Measurements from ENCODE around the gene PPP1R3D.

The PPP1R3D gene

DNA sequence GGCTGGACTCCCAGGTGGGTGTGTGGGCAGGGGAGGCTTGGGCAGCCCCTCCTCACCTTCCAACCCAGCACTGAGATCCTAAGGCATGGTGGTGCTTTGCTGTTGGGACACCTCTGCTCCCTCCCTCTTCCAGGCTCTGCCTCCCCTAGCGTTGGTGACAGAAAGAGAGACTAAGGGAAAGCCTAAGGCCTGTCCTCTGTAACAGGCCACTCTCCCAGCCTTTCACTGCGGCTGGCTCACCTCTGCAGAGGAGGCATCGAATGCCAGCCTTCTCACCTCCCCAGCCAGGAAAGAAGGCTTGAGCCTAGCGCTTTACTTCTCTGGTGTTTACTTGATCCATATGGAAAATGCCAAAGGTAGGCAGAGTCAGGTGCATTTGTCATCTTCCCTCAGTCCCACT, 14.6 kb upstream of the PPP1R3D start:
- Histone ChIP-seq H3K27ac (ENCODE audit: extremely low read depth, low read depth, low read length) (no peak overlapping the region), H3K4me1 (ENCODE audit: control insufficient read depth, insufficient read depth, low read length) (peaks cover 3% of the 10 kb centered on the region; the same call in 1 of the 2 replicates), H3K9me3 (ENCODE audit: control insufficient read depth, insufficient read depth, low read depth, low read length) (no peaks in the 10 kb centered on the region), H3K36me3 (ENCODE audit: control insufficient read depth in 2 of 2, insufficient read depth in 1 of 2, low read length in 2 of 2) (no peaks in the 10 kb centered on the region; a peak in 1 of 3 replicates), H3K4me3 (ENCODE audit: low read depth, low read length) (no peak overlapping the region)
- ChIA-PET CTCF (interaction anchor here (0.5 to 3.0 kb wide), 11 partner anchors 9 to 1925 kb away, joined by 3 to 12 read pairs (median 4); no protein-coding TSS in a partner anchor), POLR2A (interaction anchor here (1.1 kb wide), 2 partner anchors 14 to 15 kb away, joined by 3 to 4 read pairs; partner anchors contain the start of gene FAM217B)
- TF ChIP-seq GLIS1 (tag by site-specific recombination; IDR thresholded peaks at IDR 0.05) (no peak), ZNF114 (tag by site-specific recombination; IDR thresholded peaks at IDR 0.05) (no peak), ZNF707 (tag by site-specific recombination; IDR thresholded peaks at IDR 0.05) (no peak), ZBTB21 (tag by site-specific recombination; IDR thresholded peaks at IDR 0.05) (no peak), ZNF175 (tag by site-specific recombination; IDR thresholded peaks at IDR 0.05) (no peak), ZNF155 (tag by site-specific recombination; IDR thresholded peaks at IDR 0.05) (no peak), ZFP3 (tag by site-specific recombination; IDR thresholded peaks at IDR 0.05; ENCODE audit: low read depth) (no peak), ZNF302 (tag by site-specific recombination; IDR thresholded peaks at IDR 0.05; ENCODE audit: low read depth) (no peak), ZNF292 (tag by site-specific recombination; IDR thresholded peaks at IDR 0.05; ENCODE audit: borderline replicate concordance, low read depth) (no peak), ZNF830 (tag by site-specific recombination; IDR thresholded peaks at IDR 0.05; ENCODE audit: low read depth) (no peak), ZNF654 (tag by site-specific recombination; IDR thresholded peaks at IDR 0.05; ENCODE audit: low read depth) (no peak), ZBTB7A (tag by site-specific recombination; IDR thresholded peaks at IDR 0.05; ENCODE audit: low read depth) (no peak)
- TF ChIP-seq, protein P1, sequence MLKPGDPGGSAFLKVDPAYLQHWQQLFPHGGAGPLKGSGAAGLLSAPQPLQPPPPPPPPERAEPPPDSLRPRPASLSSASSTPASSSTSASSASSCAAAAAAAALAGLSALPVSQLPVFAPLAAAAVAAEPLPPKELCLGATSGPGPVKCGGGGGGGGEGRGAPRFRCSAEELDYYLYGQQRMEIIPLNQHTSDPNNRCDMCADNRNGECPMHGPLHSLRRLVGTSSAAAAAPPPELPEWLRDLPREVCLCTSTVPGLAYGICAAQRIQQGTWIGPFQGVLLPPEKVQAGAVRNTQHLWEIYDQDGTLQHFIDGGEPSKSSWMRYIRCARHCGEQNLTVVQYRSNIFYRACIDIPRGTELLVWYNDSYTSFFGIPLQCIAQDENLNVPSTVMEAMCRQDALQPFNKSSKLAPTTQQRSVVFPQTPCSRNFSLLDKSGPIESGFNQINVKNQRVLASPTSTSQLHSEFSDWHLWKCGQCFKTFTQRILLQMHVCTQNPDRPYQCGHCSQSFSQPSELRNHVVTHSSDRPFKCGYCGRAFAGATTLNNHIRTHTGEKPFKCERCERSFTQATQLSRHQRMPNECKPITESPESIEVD (tag by site-specific recombination; IDR thresholded peaks at IDR 0.05): no peak
- TF ChIP-seq, protein P2, sequence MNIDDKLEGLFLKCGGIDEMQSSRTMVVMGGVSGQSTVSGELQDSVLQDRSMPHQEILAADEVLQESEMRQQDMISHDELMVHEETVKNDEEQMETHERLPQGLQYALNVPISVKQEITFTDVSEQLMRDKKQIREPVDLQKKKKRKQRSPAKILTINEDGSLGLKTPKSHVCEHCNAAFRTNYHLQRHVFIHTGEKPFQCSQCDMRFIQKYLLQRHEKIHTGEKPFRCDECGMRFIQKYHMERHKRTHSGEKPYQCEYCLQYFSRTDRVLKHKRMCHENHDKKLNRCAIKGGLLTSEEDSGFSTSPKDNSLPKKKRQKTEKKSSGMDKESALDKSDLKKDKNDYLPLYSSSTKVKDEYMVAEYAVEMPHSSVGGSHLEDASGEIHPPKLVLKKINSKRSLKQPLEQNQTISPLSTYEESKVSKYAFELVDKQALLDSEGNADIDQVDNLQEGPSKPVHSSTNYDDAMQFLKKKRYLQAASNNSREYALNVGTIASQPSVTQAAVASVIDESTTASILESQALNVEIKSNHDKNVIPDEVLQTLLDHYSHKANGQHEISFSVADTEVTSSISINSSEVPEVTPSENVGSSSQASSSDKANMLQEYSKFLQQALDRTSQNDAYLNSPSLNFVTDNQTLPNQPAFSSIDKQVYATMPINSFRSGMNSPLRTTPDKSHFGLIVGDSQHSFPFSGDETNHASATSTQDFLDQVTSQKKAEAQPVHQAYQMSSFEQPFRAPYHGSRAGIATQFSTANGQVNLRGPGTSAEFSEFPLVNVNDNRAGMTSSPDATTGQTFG (tag by site-specific recombination; IDR thresholded peaks at IDR 0.05; ENCODE audit: borderline replicate concordance): no peak
- TF ChIP-seq, protein P3, sequence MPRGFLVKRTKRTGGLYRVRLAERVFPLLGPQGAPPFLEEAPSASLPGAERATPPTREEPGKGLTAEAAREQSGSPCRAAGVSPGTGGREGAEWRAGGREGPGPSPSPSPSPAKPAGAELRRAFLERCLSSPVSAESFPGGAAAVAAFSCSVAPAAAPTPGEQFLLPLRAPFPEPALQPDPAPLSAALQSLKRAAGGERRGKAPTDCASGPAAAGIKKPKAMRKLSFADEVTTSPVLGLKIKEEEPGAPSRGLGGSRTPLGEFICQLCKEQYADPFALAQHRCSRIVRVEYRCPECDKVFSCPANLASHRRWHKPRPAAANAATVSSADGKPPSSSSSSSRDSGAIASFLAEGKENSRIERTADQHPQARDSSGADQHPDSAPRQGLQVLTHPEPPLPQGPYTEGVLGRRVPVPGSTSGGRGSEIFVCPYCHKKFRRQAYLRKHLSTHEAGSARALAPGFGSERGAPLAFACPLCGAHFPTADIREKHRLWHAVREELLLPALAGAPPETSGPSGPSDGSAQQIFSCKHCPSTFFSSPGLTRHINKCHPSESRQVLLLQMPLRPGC (tag by site-specific recombination; IDR thresholded peaks at IDR 0.05): no peak
- TF ChIP-seq, protein P4, sequence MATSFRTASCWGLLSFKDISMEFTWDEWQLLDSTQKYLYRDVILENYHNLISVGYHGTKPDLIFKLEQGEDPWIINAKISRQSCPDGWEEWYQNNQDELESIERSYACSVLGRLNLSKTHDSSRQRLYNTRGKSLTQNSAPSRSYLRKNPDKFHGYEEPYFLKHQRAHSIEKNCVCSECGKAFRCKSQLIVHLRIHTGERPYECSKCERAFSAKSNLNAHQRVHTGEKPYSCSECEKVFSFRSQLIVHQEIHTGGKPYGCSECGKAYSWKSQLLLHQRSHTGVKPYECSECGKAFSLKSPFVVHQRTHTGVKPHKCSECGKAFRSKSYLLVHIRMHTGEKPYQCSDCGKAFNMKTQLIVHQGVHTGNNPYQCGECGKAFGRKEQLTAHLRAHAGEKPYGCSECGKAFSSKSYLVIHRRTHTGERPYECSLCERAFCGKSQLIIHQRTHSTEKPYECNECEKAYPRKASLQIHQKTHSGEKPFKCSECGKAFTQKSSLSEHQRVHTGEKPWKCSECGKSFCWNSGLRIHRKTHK (tag by site-specific recombination; IDR thresholded peaks at IDR 0.05): no peak
- TF ChIP-seq, protein P5, sequence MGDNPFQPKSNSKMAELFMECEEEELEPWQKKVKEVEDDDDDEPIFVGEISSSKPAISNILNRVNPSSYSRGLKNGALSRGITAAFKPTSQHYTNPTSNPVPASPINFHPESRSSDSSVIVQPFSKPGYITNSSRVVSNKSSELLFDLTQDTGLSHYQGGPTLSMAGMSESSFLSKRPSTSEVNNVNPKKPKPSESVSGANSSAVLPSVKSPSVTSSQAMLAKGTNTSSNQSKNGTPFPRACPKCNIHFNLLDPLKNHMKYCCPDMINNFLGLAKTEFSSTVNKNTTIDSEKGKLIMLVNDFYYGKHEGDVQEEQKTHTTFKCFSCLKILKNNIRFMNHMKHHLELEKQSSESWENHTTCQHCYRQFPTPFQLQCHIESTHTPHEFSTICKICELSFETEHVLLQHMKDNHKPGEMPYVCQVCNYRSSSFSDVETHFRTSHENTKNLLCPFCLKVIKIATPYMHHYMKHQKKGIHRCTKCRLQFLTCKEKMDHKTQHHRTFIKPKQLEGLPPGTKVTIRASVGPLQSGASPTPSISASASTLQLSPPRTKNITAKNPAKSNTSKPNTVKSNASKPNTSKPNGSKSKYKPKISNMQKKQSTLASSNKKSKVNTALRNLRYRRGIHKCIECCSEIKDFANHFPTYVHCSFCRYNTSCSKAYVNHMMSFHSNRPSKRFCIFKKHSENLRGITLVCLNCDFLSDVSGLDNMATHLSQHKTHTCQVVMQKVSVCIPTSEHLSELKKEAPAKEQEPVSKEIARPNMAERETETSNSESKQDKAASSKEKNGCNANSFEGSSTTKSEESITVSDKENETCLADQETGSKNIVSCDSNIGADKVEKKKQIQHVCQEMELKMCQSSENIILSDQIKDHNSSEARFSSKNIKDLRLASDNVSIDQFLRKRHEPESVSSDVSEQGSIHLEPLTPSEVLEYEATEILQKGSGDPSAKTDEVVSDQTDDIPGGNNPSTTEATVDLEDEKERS (tag by site-specific recombination; IDR thresholded peaks at IDR 0.05): no peak
- TF ChIP-seq, protein P6, sequence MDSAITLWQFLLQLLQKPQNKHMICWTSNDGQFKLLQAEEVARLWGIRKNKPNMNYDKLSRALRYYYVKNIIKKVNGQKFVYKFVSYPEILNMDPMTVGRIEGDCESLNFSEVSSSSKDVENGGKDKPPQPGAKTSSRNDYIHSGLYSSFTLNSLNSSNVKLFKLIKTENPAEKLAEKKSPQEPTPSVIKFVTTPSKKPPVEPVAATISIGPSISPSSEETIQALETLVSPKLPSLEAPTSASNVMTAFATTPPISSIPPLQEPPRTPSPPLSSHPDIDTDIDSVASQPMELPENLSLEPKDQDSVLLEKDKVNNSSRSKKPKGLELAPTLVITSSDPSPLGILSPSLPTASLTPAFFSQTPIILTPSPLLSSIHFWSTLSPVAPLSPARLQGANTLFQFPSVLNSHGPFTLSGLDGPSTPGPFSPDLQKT (IDR thresholded peaks at IDR 0.05; ENCODE audit: borderline replicate concordance, low read depth, low read length): no peak
- TF ChIP-seq, protein P7, sequence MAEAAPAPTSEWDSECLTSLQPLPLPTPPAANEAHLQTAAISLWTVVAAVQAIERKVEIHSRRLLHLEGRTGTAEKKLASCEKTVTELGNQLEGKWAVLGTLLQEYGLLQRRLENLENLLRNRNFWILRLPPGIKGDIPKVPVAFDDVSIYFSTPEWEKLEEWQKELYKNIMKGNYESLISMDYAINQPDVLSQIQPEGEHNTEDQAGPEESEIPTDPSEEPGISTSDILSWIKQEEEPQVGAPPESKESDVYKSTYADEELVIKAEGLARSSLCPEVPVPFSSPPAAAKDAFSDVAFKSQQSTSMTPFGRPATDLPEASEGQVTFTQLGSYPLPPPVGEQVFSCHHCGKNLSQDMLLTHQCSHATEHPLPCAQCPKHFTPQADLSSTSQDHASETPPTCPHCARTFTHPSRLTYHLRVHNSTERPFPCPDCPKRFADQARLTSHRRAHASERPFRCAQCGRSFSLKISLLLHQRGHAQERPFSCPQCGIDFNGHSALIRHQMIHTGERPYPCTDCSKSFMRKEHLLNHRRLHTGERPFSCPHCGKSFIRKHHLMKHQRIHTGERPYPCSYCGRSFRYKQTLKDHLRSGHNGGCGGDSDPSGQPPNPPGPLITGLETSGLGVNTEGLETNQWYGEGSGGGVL (tag by site-specific recombination; IDR thresholded peaks at IDR 0.05): no peak
- TF ChIP-seq, protein P8, sequence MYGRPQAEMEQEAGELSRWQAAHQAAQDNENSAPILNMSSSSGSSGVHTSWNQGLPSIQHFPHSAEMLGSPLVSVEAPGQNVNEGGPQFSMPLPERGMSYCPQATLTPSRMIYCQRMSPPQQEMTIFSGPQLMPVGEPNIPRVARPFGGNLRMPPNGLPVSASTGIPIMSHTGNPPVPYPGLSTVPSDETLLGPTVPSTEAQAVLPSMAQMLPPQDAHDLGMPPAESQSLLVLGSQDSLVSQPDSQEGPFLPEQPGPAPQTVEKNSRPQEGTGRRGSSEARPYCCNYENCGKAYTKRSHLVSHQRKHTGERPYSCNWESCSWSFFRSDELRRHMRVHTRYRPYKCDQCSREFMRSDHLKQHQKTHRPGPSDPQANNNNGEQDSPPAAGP (tag by site-specific recombination; IDR thresholded peaks at IDR 0.05): no peak
